GM19351 (cell line): Measurements from ENCODE around the gene TWIST2.

Experiments
- ATAC-seq: cut with Tn5 transposase; IDR thresholded peaks from one replicate; pipeline ENCODE4 v1.9.1; 2021; ENCODE audit warnings: mild to moderate bottlenecking, moderate library complexity; ENCODE audit not compliant: unreplicated experiment

Gene TWIST2

DNA sequence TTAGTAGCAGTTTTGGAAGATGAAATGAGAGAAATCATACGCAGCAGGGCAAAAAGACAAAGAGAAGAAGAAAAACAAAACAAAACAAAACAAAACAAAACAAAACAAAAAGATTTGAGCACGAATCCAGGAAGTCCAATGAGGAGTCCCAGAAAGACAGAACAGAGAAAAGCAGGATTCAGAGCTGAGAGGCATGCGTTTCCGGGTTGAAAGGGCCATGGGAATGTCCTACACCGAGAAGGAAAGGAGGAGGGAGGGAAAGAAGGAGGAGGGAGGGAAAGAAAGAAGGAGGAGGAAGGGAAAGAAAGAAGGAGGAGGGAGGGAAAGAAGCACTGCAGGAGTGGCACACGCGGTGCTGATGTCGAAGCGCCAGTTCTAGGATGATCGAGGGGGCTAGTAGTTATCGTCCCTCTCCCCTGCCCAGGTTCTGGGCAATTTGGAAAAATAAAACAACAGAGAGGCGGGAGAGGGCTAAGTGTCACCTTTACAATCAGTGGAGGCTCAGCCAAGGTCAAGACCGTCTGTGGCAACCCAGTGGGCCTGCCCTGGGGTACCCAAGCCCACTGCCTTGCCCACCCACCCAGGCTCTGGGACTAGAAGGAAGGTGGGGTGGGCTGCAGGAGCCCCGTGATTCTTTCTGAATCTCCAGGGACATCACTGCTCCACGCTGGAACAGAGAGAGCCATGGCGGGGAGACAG lies 68.4 kb downstream of the TWIST2 start:
- ATAC-seq: no peak

DNA sequence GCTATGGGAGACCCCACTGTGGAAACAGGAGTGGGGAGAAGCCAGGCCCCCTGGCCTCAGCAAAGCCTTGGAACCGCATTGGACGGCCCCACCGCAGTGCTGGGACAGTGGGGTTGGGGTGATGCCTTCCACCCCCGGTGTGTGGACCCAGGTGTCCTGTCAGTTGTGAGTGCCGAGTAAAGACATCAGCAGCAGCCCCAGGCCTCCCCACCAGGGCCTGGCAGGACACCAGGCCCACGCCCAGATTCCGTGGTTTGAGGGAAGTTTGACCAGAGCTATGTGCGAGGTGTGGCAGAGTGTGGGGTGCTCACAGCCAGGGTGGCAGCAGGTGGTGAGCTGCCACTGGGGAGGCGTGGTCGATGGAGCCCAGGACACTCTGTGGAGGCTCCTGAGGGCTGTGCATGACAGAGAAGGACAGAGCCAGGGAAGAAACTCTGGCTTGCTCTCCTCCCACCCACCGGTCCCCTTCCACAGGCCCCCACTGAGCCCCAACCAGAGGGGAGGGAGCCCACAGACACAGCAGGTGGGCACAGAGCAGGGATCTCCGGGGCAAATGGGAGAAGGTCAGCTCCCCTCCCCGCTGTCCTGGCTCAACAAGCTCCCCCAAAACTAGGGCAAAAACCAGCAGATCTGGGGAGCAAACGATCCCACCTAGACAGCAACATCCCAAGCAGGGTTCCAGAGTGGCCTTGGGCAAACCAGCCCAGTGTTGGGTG lies 69.1 kb downstream of the TWIST2 start:
- no peak for ATAC-seq

DNA sequence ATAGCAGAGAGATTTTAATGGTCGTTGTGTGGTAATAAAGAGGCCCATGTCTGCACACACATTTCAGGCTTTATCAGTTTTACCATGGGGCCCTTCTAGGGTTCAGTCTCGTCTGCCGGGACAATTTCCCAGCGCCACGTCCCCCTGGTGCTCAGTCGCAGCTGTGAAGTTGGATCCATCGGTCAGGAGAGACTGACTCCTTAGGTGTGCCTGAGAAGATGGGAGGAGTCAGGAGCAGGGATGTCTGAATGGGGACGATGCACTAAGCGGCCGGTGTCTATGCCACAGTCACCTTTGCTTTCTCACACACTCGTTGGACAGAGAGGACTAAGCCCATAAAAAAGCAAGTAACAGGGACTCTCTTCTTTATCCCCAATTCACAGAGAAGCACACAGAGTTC lies 71.4 kb downstream of the TWIST2 start:
- no peak for ATAC-seq

DNA sequence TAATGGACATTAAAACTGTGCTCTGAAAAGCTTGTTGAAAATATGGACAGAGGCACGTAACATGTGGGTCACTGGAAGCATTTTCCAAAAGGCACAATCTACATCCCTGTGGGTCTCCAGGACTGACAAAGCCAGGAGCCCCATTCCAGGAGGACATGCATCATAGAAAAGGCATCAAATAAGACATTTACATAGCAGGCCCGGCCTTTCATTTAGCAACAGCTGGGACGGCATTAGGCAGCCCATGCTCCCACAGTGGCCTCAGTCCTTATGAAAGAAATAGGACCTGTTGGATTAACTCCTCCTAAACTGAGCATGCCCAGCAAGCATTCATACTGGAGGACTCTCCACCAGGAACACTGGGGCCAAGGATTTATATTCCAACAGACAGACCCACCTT lies 72.2 kb downstream of the TWIST2 start:
- ATAC-seq: no peak

DNA sequence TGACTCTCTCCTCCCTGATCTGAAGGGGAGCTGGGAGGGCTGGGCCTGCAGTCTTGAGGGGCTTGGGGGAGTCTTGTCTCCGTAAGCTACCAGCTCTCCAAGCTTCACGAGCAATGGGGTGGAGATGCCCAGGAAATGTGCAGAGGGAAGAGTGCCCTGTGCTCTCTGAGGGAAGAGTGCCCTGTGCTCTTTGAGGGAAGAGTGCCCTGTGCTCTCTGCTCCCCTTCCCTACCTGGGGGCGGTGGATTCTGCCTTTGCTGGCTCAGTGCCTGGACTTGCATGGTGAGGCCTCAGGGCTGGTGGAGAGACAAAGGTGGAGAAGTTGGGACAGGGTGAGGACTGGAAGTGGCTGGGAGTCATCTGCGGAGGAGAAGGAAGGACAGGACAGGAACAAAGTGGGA lies 72.7 kb downstream of the TWIST2 start:
- ATAC-seq: no peak

DNA sequence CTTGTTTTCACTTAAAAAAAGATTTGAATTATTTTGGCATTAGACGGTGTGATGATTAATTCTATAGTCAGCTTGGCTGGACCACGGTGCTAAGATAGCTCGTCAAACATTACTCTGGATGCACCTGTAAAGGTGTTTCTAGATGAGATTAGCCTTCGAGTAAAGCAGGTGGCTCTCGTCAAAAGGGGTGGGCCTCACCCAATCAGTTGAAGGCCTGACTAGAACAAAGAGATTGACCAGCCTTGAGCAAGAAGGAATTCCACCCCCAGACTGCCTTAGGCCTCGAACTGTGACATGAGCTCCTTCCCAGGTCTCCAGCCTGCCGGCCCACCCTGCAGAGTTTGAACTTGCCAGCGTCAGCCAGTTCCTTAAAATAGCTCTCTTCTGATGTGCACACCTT lies 73.4 kb downstream of the TWIST2 start:
- no peak for ATAC-seq

DNA sequence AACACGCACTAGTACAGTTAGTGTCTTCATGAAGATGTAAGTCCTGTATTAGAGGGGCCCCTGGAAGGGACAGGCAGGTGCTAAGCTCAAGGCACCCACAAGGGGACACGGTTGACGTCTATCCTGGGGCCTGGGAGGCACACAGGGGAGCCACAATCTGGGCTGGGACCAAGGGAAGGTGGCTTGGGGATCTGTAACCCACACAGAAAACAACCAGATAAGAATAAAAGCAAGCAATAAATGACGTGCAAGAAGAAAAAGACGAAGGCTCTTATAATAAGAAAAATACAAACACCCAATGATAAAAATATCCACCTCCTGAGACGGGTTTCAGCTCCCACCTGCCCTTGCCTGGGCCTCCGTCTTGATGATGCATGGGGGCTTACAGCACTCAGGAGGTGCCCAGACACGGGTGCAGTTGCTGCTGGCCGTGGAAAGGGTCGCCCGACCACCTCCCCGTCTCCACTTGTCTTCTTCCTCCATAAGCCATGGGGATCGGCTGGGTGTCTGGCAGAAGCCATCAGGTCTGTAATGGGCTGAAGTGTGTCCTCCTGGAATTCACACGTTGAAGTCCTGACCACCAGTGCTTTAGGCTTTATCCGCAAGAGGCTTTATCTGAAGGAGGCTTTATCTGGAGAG lies 73.9 kb downstream of the TWIST2 start:
- ATAC-seq: no peak

DNA sequence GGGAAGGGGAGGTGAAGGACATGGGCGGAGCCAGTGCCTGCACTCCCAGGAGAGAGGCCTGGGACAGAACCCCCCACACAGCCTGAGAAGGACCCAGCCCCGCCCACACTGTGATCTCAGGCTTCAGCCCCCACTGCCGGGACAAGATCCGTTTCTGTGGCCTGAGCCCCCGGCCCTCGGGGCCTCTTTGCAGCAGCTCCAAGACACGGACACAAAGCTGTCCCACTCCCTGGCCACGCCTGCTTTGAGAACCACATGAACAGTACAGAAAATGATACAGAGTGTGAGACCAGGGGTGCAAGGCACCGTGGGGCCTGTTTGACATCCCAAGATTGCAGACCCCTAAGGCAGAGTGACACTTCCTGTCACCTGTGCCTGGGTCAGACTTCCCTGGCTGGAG lies 74.5 kb downstream of the TWIST2 start:
- ATAC-seq: no peak

DNA sequence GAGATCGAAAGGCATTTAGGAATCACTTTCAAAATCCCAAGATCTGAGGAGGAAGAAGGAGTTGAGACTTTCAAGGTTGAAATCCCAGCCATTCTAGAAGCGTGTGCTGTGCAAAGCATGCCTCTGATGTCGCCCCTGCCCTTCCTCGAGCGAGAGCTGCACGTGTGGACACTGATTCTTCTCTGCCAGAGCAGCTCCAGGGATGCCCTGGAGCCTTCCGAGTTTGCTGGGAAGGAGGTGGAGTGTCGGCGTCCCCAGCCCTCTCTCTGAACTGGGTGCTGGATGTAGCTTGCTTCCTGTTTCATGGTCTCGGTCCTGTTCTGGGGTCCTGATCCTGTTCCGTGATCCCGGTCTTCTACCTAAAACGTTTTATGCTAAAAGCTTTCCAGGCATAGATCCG lies 76.1 kb downstream of the TWIST2 start:
- no peak for ATAC-seq

DNA sequence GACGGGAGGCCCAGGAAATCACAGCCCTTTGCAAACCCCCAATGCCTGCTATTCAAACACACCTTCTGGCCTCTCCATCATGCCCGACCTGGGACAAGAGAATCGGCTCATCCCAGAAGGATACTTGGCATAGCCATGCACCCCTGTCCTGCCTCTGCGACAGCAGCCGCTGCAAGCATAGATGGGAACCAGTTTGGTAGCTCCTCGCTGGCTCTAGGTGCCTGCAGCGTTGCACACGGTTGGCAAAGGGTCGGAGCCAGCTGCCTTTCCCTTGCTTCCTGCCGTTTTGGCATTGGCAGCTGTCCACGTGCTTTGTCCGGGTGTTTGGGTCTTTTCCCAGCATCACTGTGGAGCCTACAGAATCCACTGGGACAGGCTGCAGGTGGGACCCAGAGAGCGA lies 76.9 kb downstream of the TWIST2 start:
- no peak for ATAC-seq

DNA sequence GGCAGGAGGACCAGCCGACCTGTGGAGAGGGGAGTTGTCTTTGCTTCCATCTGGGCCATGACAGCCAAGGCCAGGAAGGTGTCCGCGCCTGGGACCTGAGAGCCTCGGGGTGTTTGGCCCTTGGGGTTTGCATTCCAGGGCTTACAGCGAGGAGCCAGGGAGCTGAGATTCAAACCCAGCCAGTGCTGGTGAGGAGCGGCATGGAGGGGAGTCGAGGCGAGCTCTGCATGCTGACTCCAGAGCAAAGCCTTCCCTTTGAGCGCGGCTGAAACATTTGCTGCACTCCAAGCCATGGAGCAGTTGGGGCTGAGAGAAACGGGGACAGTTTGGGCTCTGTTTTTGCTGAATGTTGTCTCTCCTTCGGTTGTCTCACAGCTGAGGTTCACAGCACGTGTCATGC lies 77.4 kb downstream of the TWIST2 start:
- ATAC-seq: no peak

DNA sequence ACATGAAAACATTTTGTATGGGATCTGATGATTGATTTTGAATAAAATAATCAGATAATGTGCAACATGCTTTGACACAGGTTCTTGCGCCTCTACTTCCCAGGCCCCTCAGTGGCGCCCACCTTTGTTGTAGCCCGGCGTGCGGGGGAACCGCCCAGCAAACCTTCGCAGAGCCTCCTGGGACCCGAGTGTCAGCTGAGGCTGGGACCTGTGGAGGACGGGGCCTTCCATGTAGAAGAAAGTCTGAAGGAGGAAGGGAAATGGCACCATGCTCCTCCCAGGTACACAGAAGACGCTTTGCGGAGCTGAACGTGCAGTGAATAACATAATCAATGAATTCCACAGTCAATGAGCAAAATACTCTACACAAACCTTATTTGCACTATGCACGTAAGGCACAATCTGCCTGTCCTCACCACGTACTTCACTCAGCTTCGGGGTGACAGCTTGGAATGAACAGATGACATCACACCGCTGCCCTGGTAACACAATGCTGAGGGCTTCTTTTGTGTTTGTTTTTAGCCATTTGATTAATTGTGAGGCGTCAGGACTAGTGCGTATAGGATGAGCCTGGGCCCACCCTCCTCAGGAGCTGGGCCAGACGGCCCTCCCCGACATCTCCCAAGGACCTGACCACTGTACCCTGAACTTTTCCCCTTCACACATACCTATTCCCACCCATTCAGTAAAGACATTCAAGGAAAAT lies 78.1 kb downstream of the TWIST2 start:
- no peak for ATAC-seq

DNA sequence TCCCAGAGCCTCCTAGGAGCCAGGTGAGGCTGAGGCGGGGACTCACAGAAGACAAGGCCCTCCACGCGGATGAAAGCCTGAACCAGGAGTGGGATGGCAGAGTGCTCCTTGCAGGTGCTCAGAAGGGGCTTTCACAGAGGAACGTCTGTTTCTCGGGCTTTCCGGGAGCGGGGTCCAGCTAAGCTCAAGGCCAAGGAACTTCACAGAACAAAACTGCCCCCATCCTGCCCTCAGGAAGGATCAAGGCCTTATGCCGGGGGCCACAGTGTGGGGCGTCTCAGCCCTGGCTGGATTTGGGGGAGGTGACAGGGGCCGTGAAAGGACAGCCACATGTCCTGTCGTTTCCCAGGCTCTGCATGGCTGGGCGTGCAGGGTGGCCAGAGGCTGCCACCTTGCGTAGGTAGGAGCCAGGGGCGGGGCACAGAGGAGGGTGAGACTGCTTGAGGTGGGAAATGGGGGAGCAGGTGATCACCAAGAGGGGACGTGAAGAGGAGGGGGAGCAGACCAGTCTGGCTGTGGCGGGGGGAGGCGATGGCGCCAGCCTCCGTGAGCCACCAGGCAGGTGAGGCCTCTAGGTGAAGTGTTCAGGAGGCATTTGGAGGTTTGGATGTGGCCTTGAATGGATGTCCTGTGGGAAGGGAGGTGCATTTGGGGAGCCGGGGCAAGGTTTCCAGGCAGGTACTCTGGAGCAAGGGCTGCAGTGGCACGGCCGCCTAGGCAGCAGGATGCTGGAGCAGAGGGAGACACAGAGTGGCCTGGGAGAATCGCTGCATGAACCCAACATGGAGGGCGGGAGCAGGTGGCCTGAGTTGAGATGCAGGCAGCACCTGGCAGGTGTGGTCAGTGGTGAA lies 79.1 kb downstream of the TWIST2 start:
- no peak for ATAC-seq

DNA sequence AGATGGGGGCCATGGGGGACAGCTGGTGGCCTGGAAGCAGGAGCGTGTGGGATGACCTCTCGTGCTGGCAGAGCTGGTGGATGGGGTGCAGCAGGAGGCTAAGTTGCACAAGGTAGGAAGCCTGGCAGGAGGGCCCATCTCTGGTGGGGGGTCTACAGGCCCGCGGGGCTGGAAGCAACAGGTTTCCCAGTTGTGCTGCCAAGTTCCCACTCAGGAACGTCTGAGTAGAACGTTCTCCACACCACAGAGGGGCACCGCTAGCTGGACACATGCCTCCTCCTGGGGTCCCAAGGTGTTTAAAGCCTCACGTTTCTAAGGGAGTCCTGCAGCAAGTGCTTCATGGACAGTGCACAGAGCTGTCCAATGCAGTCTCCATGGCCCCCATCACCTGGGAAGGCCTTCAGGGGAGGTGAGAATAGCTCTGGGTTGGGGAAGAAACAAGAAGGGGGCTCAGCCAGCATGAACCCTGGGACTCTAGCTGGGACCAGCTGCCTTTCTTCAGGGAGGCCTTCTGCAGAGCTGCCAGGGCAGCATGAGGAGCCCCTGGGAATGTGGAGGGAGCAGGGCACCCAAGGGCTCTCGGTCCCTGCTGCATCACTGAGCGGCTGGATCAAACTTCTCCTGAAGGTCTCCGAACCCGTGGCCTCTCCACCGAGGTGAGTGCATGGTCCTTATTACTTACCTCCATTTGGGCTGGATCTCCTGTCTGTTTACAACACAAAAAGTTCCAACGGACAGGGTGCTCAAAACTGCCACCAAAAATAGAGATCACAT lies 80.0 kb downstream of the TWIST2 start:
- ATAC-seq: no peak

DNA sequence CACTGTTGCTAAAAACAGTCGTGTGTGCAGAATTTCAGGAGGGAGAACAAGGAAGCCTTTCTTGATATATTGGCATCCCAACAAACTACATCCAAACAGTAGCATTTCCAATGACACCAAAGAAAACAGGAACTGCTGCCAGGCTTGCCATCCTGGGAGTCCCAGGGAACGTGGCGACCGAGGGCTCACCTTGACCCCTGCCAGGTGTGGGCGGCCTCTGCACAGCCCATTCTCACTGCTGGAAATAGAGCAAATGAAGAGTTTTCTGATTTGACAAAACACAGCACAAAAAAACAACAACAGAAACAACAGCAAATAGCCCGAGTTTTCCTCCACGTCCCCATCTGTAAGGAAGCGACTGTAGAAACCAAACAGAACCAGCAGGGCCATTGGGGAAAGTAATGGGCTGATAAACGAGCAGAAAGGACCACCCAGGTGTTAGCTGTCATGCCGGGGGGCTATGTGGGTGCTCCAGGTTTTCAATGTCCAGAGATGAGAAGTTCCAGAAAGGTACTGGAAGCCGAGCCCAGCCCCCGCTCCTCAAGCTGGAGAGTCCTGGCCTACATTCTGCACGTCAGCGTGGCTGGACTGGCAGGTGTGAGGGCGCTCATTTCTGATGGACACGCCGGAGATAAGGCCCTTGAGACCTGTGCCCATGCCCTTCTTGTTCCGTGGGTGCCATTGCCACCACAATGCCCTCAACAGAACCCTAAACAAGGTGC lies 80.8 kb downstream of the TWIST2 start:
- no peak for ATAC-seq

DNA sequence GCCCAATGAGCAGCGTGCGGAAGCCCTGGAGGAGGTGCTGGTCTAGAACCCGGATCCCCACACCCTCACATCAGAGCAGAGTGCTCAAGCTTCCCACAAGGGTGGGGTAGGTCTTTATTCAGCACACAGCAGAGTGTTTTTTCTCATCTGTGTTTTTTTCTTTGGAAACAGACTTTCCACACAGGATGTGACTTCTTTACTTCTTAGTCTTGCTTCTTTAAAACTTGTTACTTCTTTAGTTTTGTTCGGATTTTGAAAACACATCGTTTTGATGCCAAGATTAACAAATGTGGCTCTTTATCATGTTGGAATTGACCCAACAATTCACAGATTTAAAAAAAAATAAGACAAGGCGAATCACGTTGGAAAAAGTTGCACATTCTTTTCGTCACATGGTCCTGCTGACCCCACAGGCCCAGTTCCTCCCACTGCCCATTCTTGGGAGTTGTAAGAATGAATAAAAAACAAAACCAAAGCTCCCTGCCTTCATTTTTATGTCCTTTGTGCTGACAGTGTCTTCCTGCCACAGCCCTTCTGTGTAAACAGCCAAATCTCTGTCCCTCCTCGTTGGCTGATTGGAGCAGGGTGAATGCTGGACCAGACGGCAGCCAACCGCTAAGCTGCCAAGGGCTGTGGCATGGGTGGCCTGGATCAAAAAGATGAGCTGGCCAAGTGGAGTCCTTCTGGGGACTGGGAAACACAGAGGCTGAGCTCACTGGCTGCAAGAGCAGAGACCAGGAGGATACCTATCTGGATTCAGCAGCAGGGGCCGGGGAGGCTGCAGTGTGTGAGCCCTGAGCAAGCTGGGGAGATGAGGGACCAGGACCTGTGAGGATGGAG lies 81.6 kb downstream of the TWIST2 start:
- no peak for ATAC-seq

DNA sequence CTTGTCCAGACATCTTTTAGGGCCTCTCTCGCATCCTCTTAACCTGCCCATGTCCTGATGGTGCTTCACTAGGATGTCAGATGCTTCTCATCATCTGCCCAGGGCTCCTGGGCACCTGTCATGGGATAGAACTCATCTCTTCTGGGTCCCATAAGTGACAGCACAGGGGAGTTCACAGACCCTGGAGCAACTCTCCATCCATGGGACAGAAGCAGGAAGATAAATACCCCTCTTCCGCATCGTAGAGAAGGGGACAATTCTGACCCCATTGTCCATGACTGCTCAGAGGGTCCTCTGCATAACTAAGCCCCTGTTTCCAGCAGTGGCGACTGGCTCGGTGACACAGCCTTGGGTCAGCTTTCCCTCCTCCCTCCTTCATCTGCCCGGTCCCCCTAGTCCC lies 82.3 kb downstream of the TWIST2 start:
- ATAC-seq: no peak
